CD4-positive, alpha-beta T cell treated with Interleukin-4 for 4 hours (primary cell): ENCODE results near the gene ADAD2.

Source experiments
- DNase-seq: peaks from one replicate; pipeline ENCODE4 v3.0.0-alpha.2; 2020

ADAD2 gene

GRCh38 chr16:84190731-84191388, at the start of gene ADAD2:
Gene ADAD2 (plus strand): TSS chr16:84191157. CDS start chr16:84191231, 74 bp downstream.
- no peak for DNase-seq

- no peak for DNase-seq
Observed at GRCh38 chr16:84143081-84143480, 47.9 kb upstream of the ADAD2 start.

- no peak for DNase-seq
Observed at GRCh38 chr16:84143784-84144199, 47.2 kb upstream of the ADAD2 start.

- DNase-seq, result peak; percentile 27
Observed at GRCh38 chr16:84144209-84144858, 46.6 kb upstream of the ADAD2 start.

GRCh38 chr16:84144859-84145639, 45.9 kb upstream of the ADAD2 start, which contains the start of the genes DNAAF1 and HSDL1:
Gene DNAAF1 (plus strand): TSS chr16:84145308. CDS start chr16:84145441, 133 bp downstream.
Gene HSDL1 (minus strand): TSS chr16:84145177. CDS start chr16:84131321, 13,856 bp downstream.
- peak; percentile 88 for DNase-seq

- DNase-seq, result no peak
Observed at GRCh38 chr16:84150926-84151325, 40.0 kb upstream of the ADAD2 start.

GRCh38 chr16:84153660-84154214, 37.2 kb upstream of the ADAD2 start:
- DNase-seq, result no peak

- DNase-seq, result no peak
Observed at GRCh38 chr16:84155226-84155625, 35.7 kb upstream of the ADAD2 start.

GRCh38 chr16:84155771-84156170, 35.2 kb upstream of the ADAD2 start:
- no peak for DNase-seq

GRCh38 chr16:84156342-84156784, 34.6 kb upstream of the ADAD2 start:
- no peak for DNase-seq

- DNase-seq, result no peak
Observed at GRCh38 chr16:84159007-84159406, 31.9 kb upstream of the ADAD2 start.

GRCh38 chr16:84159800-84160199, 31.2 kb upstream of the ADAD2 start:
- DNase-seq, result no peak

GRCh38 chr16:84161037-84161436, 29.9 kb upstream of the ADAD2 start:
- DNase-seq, result no peak

- DNase-seq, result no peak
Observed at GRCh38 chr16:84161801-84162200, 29.2 kb upstream of the ADAD2 start.

- no peak for DNase-seq
Observed at GRCh38 chr16:84165746-84166145, 25.2 kb upstream of the ADAD2 start.

- no peak for DNase-seq
Observed at GRCh38 chr16:84166796-84167695, 23.9 kb upstream of the ADAD2 start.

GRCh38 chr16:84169765-84170310, 21.1 kb upstream of the ADAD2 start:
- DNase-seq, result no peak

- DNase-seq, result no peak
Observed at GRCh38 chr16:84174396-84174795, 16.6 kb upstream of the ADAD2 start.

GRCh38 chr16:84175350-84176081, 15.4 kb upstream of the ADAD2 start:
- DNase-seq, result no peak

- no peak for DNase-seq
Observed at GRCh38 chr16:84176192-84177053, 14.5 kb upstream of the ADAD2 start.
